Activated naive CD4-positive, alpha-beta T cell treated with anti-CD3 and anti-CD28 coated beads, Interleukin-2, amount 10 ng/mL, durations not matched to agents 7 days and 5 days (primary cell): ENCODE data around the gene CD37.

Experiments
- CTCF ChIA-PET: fragments of 350-600 bp; sonication (Branson Sonifier 250); formaldehyde crosslinking; loops from one replicate; lab custom pipeline; 2021; ENCODE audit warnings: antibody characterized with exemption; lab: Charles Lee
- DNase-seq: peaks from one replicate; pipeline ENCODE4 v3.0.0-alpha.2; 2020
- H3K27ac Mint-ChIP-seq: one replicate; pipeline ENCODE4 v1.8.0; 2021; ENCODE audit warnings: mild to moderate bottlenecking, moderate library complexity, mixed read lengths
- H3K27me3 Mint-ChIP-seq: one replicate; pipeline ENCODE4 v1.8.0; 2021; ENCODE audit warnings: mild to moderate bottlenecking, mixed read lengths
- H3K36me3 Mint-ChIP-seq: one replicate; pipeline ENCODE4 v1.8.0; 2021; ENCODE audit warnings: mixed read lengths
- H3K4me1 Mint-ChIP-seq: one replicate; pipeline ENCODE4 v1.8.0; 2021; ENCODE audit warnings: mixed read lengths
- H3K4me3 Mint-ChIP-seq: one replicate; pipeline ENCODE4 v1.8.0; 2021; ENCODE audit warnings: mild to moderate bottlenecking, moderate library complexity, mixed read lengths
- H3K9me3 Mint-ChIP-seq: one replicate; pipeline ENCODE4 v1.8.0; 2021; ENCODE audit warnings: mixed read lengths

CD37 gene

GRCh38 chr19:49347191-49347590, 12.0 kb downstream of the CD37 start:
- DNase-seq, result no peak
- Mint-ChIP-seq H3K27me3 (peaks cover 17% of the 10 kb centered on the region), H3K4me1 (peaks cover 4% of the 10 kb centered on the region), H3K36me3 (peaks cover 10% of the 10 kb centered on the region), H3K4me3 (no peak overlapping the region), H3K27ac (no peak overlapping the region), H3K9me3 (peaks cover 2% of the 10 kb centered on the region)
- CTCF ChIA-PET, result no interaction called here

GRCh38 chr19:49347835-49348234, 12.6 kb downstream of the CD37 start:
- Mint-ChIP-seq H3K27me3 (peaks cover 17% of the 10 kb centered on the region), H3K9me3 (peaks cover 2% of the 10 kb centered on the region), H3K4me1 (peaks cover 4% of the 10 kb centered on the region), H3K4me3 (no peak overlapping the region), H3K27ac (peak overlapping the region; percentile 33), H3K36me3 (peaks cover 5% of the 10 kb centered on the region)
- no peak for DNase-seq
- CTCF ChIA-PET, result interaction anchor here (0.7 to 1.4 kb wide), 2 partner anchors 20 to 126 kb away, joined by 4 read pairs; partner anchors contain the start of gene FLT3LG

GRCh38 chr19:49348305-49349189, 13.3 kb downstream of the CD37 start:
- Mint-ChIP-seq H3K9me3 (peaks cover 2% of the 10 kb centered on the region), H3K27ac (no peak overlapping the region), H3K27me3 (peaks cover 24% of the 10 kb centered on the region), H3K4me1 (peaks cover 4% of the 10 kb centered on the region), H3K4me3 (no peak overlapping the region), H3K36me3 (peaks cover 4% of the 10 kb centered on the region)
- DNase-seq, result no peak
- CTCF ChIA-PET, result interaction anchor here (0.7 to 1.4 kb wide), 2 partner anchors 21 to 125 kb away, joined by 4 read pairs; partner anchors contain the start of gene FLT3LG

GRCh38 chr19:49349567-49349966, 14.4 kb downstream of the CD37 start:
- peaks cover 3% of the 10 kb centered on the region for H3K4me1 Mint-ChIP-seq
- peaks cover 34% of the 10 kb centered on the region for H3K27me3 Mint-ChIP-seq
- no peak for DNase-seq
- CTCF ChIA-PET, result interaction anchor here (0.6 kb wide), 1 partner anchor 230 kb away, joined by 4 read pairs; no protein-coding TSS in a partner anchor
- H3K9me3 Mint-ChIP-seq, result peaks cover 2% of the 10 kb centered on the region
- H3K4me3 Mint-ChIP-seq, result no peak overlapping the region
- peaks cover 4% of the 10 kb centered on the region for H3K36me3 Mint-ChIP-seq
- H3K27ac Mint-ChIP-seq, result no peak overlapping the region

GRCh38 chr19:49355909-49356353, 20.7 kb downstream of the CD37 start:
- Mint-ChIP-seq H3K27ac (no peak overlapping the region), H3K4me1 (peaks cover 11% of the 10 kb centered on the region), H3K9me3 (no peaks in the 10 kb centered on the region), H3K4me3 (no peak overlapping the region), H3K36me3 (no peaks in the 10 kb centered on the region), H3K27me3 (peaks cover 63% of the 10 kb centered on the region)
- CTCF ChIA-PET, result no interaction called here
- DNase-seq, result no peak

- H3K9me3 Mint-ChIP-seq, result no peaks in the 10 kb centered on the region
- no peak overlapping the region for H3K27ac Mint-ChIP-seq
- H3K4me1 Mint-ChIP-seq, result peaks cover 13% of the 10 kb centered on the region
- H3K27me3 Mint-ChIP-seq, result peaks cover 61% of the 10 kb centered on the region
- DNase-seq, result no peak
- no peaks in the 10 kb centered on the region for H3K36me3 Mint-ChIP-seq
- CTCF ChIA-PET, result no interaction called here
- no peak overlapping the region for H3K4me3 Mint-ChIP-seq
Measured at GRCh38 chr19:49356382-49356781, 21.2 kb downstream of the CD37 start.

- no peak for DNase-seq
- H3K9me3 Mint-ChIP-seq, result no peaks in the 10 kb centered on the region
- H3K4me3 Mint-ChIP-seq, result no peak overlapping the region
- CTCF ChIA-PET, result no interaction called here
- peaks cover 19% of the 10 kb centered on the region for H3K4me1 Mint-ChIP-seq
- H3K27ac Mint-ChIP-seq, result no peak overlapping the region
- H3K27me3 Mint-ChIP-seq, result peaks cover 53% of the 10 kb centered on the region
- no peaks in the 10 kb centered on the region for H3K36me3 Mint-ChIP-seq
Measured at GRCh38 chr19:49357186-49357585, 22.0 kb downstream of the CD37 start.

GRCh38 chr19:49359851-49360820, 24.9 kb downstream of the CD37 start:
- no peak overlapping the region for H3K27ac Mint-ChIP-seq
- H3K4me3 Mint-ChIP-seq, result no peak overlapping the region
- peaks cover 19% of the 10 kb centered on the region for H3K4me1 Mint-ChIP-seq
- H3K27me3 Mint-ChIP-seq, result peaks cover 31% of the 10 kb centered on the region
- CTCF ChIA-PET, result interaction anchor here (1.0 to 2.0 kb wide), 3 partner anchors 31 to 214 kb away, joined by 3 to 5 read pairs (median 5); no protein-coding TSS in a partner anchor
- no peaks in the 10 kb centered on the region for H3K9me3 Mint-ChIP-seq
- no peaks in the 10 kb centered on the region for H3K36me3 Mint-ChIP-seq
- DNase-seq, result no peak

GRCh38 chr19:49361438-49362047, 26.3 kb downstream of the CD37 start:
- Mint-ChIP-seq H3K9me3 (no peaks in the 10 kb centered on the region), H3K36me3 (no peaks in the 10 kb centered on the region), H3K27me3 (peaks cover 18% of the 10 kb centered on the region), H3K27ac (no peak overlapping the region), H3K4me3 (no peak overlapping the region), H3K4me1 (peaks cover 10% of the 10 kb centered on the region)
- CTCF ChIA-PET, result no interaction called here
- DNase-seq, result no peak

GRCh38 chr19:49362048-49362928, 27.1 kb downstream of the CD37 start, which contains the start of gene TEAD2:
Gene TEAD2, minus strand, starts transcription at chr19:49362416. Its CDS starts 2,341 bp downstream, at chr19:49360075.
- CTCF ChIA-PET, result interaction anchor here (1.0 kb wide), 1 partner anchor 80 kb away, joined by 3 read pairs; no protein-coding TSS in a partner anchor
- DNase-seq, result peak; percentile 31
- Mint-ChIP-seq H3K9me3 (no peaks in the 10 kb centered on the region), H3K4me3 (no peak within 1 kb of the TSS), H3K27ac (no peak within 1 kb of the TSS), H3K27me3 (peaks cover 17% of the 10 kb centered on the region), H3K4me1 (peaks cover 10% of the 10 kb centered on the region), H3K36me3 (no peaks in the 10 kb centered on the region)

GRCh38 chr19:49362929-49363267, 27.7 kb downstream of the CD37 start:
- no peak overlapping the region for H3K4me3 Mint-ChIP-seq
- DNase-seq, result peak; percentile 34
- no peaks in the 10 kb centered on the region for H3K9me3 Mint-ChIP-seq
- H3K4me1 Mint-ChIP-seq, result peaks cover 10% of the 10 kb centered on the region
- no peaks in the 10 kb centered on the region for H3K36me3 Mint-ChIP-seq
- CTCF ChIA-PET, result interaction anchor here (1.0 kb wide), 1 partner anchor 80 kb away, joined by 3 read pairs; no protein-coding TSS in a partner anchor
- peaks cover 12% of the 10 kb centered on the region for H3K27me3 Mint-ChIP-seq
- H3K27ac Mint-ChIP-seq, result no peak overlapping the region

- CTCF ChIA-PET, result interaction anchor here (1.0 kb wide), 1 partner anchor 79 kb away, joined by 3 read pairs; no protein-coding TSS in a partner anchor
- Mint-ChIP-seq H3K4me3 (no peak within 1 kb of the TSS), H3K9me3 (no peaks in the 10 kb centered on the region), H3K4me1 (peaks cover 10% of the 10 kb centered on the region), H3K27me3 (peaks cover 11% of the 10 kb centered on the region), H3K27ac (no peak within 1 kb of the TSS), H3K36me3 (no peaks in the 10 kb centered on the region)
- DNase-seq, result peak; percentile 85
Measured at GRCh38 chr19:49363268-49364082, 28.3 kb downstream of the CD37 start, which contains the start of gene DKKL1. Gene DKKL1, plus strand, starts transcription at chr19:49363877. Its CDS starts 122 bp downstream, at chr19:49363999.
